Measurements from ENCODE around the gene CYTH1.
"Not testable (repeated sequence)": the region's sequence is repeated elsewhere in the genome, so short reads cannot be mapped to it uniquely, and the experiment has no call there.

The CYTH1 gene

DNA sequence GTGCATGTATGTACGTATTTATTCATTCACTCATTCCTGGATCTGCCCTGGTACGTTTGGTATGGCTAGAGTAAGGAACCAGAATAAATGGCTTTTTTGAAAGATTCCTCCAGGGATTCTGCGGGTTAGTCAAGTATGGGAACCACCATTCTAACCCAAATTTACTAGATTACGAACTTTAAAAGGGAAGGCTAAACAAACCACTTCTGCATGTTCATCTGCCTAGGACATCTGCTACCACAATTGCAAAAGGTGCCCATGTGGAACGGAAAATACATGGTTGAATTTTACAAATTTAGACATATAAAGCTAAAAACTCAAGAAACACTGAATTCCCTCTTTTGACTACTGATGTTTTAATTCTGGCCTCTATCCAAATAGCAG is 22.1 kb downstream of the CYTH1 start:
- TF ChIP-seq, protein P1, sequence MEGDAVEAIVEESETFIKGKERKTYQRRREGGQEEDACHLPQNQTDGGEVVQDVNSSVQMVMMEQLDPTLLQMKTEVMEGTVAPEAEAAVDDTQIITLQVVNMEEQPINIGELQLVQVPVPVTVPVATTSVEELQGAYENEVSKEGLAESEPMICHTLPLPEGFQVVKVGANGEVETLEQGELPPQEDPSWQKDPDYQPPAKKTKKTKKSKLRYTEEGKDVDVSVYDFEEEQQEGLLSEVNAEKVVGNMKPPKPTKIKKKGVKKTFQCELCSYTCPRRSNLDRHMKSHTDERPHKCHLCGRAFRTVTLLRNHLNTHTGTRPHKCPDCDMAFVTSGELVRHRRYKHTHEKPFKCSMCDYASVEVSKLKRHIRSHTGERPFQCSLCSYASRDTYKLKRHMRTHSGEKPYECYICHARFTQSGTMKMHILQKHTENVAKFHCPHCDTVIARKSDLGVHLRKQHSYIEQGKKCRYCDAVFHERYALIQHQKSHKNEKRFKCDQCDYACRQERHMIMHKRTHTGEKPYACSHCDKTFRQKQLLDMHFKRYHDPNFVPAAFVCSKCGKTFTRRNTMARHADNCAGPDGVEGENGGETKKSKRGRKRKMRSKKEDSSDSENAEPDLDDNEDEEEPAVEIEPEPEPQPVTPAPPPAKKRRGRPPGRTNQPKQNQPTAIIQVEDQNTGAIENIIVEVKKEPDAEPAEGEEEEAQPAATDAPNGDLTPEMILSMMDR (conservative IDR thresholded peaks at IDR 0.05; ENCODE audit: low read depth, low read length) = no peak
- H3K36me3 ChIP-seq (ENCODE audit: insufficient read depth) = no peaks in the 10 kb centered on the region
- H3K79me2 ChIP-seq (ENCODE audit: insufficient read depth, low read depth) = peaks cover 97% of the 10 kb centered on the region
- no peaks in the 10 kb centered on the region for H3K27me3 ChIP-seq (ENCODE audit: insufficient read depth, low read depth)
- no peak overlapping the region for H2AFZ ChIP-seq (ENCODE audit: low read depth)
- H3K27ac ChIP-seq = peak overlapping the region; percentile 96
- no peak overlapping the region for H3K4me3 ChIP-seq (IDR thresholded peaks at IDR 0.05; ENCODE audit: insufficient read depth, low read depth, low read length)
- no peaks in the 10 kb centered on the region; the same call in 1 of the 2 replicates for H4K20me1 ChIP-seq (ENCODE audit: insufficient read depth)
- peak overlapping the region; percentile 72 for H3K9ac ChIP-seq
- peak overlapping the region; percentile 85 for H3K4me2 ChIP-seq
- H3K4me1 ChIP-seq (ENCODE audit: low read depth, poor library complexity, severe bottlenecking) = peaks cover 87% of the 10 kb centered on the region

DNA sequence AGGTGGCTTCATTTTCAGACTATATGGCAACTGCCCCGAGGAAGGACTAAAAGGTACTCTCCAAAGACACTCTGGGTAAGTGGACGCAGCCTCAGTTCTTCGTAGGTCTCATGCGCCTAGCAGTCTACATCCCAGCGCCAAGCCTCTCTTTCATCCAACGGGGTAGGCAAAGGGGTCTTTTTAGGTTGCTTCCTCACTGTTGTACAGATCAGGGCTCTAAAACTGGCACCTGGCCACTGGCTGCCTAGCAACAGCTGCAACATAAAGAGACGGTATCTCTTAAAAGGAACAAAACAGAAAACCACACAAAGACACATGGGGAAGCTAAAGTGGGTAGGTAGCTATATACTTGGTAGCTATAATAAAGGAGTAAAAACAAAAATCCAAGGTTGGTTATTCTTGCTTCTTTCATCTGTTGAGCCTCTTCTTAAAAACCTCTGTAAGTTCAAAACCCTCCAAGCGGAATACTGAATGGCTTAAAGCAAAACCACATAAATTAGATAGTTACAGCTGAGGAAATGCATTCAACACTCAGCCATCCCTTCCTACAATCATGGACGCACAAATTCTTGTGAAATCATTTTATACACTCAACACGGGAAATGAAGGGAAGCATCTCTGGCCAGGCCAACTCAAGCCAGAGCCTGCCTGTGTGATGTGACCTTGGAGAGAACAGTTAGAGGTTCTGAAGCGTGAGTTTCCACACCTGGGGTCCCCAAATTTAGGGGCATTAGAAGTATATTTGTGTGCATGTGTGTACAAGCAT is 22.7 kb downstream of the CYTH1 start:
- H3K9ac ChIP-seq = peak overlapping the region; percentile 72

DNA sequence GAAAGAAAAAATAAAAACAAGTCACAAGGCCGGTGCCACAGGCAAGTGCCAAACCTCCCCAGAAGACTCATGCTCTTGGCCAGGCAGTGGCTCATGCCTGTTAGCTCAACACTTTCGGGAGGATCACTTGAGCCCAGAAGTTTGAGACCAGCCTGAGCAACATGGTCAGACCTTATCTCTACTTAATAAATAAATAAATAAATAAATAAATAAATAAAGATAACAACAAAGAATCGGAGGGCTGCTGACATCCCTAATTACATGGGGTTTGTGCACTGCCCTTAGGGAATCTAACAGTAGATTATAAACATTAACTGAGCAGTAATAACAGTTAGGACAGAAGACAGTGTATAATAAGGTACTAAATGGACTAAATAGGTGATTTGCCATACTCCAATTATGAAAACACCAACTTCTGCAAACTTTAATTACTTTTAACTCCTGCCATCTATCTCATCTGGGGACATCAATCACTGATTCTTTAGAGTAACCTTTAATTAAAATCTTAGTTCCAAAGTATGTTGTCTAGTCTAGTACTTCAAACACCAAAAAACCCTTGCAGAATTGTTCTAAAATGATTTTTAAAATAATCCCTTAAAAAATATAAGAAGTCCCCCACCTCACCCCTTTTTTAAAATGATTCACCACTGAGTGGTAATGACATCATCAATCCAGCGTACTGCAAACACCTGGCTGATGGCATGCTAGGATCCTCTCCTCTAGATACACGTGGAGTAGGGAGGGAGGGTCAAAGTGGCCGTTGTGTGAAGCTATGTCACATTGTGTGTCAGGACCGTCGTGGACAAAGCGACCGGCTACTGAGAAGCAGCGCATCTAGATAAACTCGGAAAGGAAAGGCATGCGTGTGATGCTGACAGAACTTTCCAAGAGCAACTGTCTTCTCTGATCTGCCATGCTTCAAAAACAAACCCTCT is 28.5 kb downstream of the CYTH1 start:
- H3K27ac ChIP-seq = no peak overlapping the region
- H3K4me2 ChIP-seq = no peak overlapping the region
- H3K79me2 ChIP-seq (ENCODE audit: insufficient read depth, low read depth) = peaks cover 99% of the 10 kb centered on the region
- no peak overlapping the region for H3K4me3 ChIP-seq (IDR thresholded peaks at IDR 0.05; ENCODE audit: insufficient read depth, low read depth, low read length)
- TF ChIP-seq, protein P1 (conservative IDR thresholded peaks at IDR 0.05; ENCODE audit: low read depth, low read length) = no peak
- no peaks in the 10 kb centered on the region for H3K36me3 ChIP-seq (ENCODE audit: insufficient read depth)
- H4K20me1 ChIP-seq (ENCODE audit: insufficient read depth) = no peaks in the 10 kb centered on the region
- no peaks in the 10 kb centered on the region for H3K27me3 ChIP-seq (ENCODE audit: insufficient read depth, low read depth)
- no peak overlapping the region for H3K9ac ChIP-seq
- peaks cover 94% of the 10 kb centered on the region for H3K4me1 ChIP-seq (ENCODE audit: low read depth, poor library complexity, severe bottlenecking)
- no peak overlapping the region for H2AFZ ChIP-seq (ENCODE audit: low read depth)

More for the DNA sequence above, 22.7 kb downstream of the CYTH1 start:
- H3K4me3 ChIP-seq (IDR thresholded peaks at IDR 0.05; ENCODE audit: insufficient read depth, low read depth, low read length) = peak overlapping the region; percentile 56
- TF ChIP-seq, protein P1 (conservative IDR thresholded peaks at IDR 0.05; ENCODE audit: low read depth, low read length) = no peak
- H4K20me1 ChIP-seq (ENCODE audit: insufficient read depth) = no peaks in the 10 kb centered on the region; the same call in 1 of the 2 replicates
- no peaks in the 10 kb centered on the region for H3K27me3 ChIP-seq (ENCODE audit: insufficient read depth, low read depth)
- peaks cover 87% of the 10 kb centered on the region for H3K4me1 ChIP-seq (ENCODE audit: low read depth, poor library complexity, severe bottlenecking)
- H2AFZ ChIP-seq (ENCODE audit: low read depth) = no peak overlapping the region
- H3K79me2 ChIP-seq (ENCODE audit: insufficient read depth, low read depth) = peaks cover 97% of the 10 kb centered on the region
- peak overlapping the region; percentile 96 for H3K27ac ChIP-seq
- H3K4me2 ChIP-seq = peak overlapping the region; percentile 85
- H3K36me3 ChIP-seq (ENCODE audit: insufficient read depth) = no peaks in the 10 kb centered on the region

DNA sequence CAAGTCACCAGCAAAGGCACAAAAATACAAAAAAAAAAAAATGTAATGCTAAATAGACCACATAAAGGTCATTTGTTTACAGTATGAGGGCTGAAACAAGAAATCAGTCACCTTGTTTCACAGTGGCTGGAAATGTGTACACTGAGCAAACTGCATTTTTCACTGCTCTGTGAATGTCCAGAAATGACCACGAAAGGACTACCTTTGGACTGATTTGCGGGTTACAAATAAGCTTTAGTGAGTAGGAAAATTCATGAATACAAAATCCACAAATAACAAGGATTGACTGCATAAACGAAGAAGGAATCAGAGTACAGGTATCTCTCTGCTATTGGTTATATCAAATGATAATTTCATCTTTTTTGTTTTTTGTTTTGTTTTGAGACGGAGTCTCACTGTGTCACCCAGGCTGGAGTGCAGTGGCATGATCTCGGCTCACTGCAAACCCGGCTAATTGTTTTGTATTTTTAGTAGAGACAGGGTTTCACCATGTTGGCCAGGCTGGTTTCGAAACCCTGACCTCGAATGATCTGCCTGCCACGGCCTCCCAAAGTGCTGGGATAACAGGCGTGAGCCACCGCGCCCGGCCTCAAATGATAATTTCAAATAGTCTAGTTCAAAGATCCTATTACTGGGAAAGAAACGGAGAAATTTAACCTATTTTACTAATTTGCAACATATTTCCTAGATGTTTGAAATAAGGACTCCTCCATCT is 30.5 kb downstream of the CYTH1 start:
- Histone ChIP-seq H3K4me2 (peak overlapping the region; percentile 87), H3K4me3 (IDR thresholded peaks at IDR 0.05; ENCODE audit: insufficient read depth, low read depth, low read length) (no peak overlapping the region), H3K4me1 (ENCODE audit: low read depth, poor library complexity, severe bottlenecking) (peaks cover 94% of the 10 kb centered on the region), H2AFZ (ENCODE audit: low read depth) (no peak overlapping the region), H3K27me3 (ENCODE audit: insufficient read depth, low read depth) (no peaks in the 10 kb centered on the region), H3K9ac (no peak overlapping the region), H3K36me3 (ENCODE audit: insufficient read depth) (no peaks in the 10 kb centered on the region), H3K27ac (peak overlapping the region; percentile 27; the same call in 1 of the 2 replicates), H3K79me2 (ENCODE audit: insufficient read depth, low read depth) (peaks cover 97% of the 10 kb centered on the region), H4K20me1 (ENCODE audit: insufficient read depth) (no peaks in the 10 kb centered on the region)
- TF ChIP-seq, protein P1 (conservative IDR thresholded peaks at IDR 0.05; ENCODE audit: low read depth, low read length) = no peak

DNA sequence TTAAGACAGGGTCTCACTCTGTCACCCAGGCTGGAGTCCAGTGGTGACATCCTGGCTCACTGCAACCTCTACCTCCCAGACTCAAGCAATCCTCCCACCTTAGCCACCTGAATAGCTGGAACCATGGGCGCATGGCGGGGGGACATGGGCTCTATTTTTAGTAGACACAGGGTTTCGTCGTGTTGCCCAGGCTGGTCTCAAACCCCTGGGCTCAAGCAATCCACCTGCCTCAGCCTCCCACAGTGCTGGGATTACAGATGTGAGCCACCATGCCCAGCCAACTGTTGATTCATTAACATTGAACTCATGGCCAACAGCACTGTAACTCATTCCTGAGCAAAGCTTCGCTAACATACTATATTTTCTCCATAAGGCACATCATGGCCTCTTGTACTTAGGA is 31.1 kb downstream of the CYTH1 start:
- H3K27ac ChIP-seq = peak overlapping the region; percentile 27; the same call in 1 of the 2 replicates
- H4K20me1 ChIP-seq (ENCODE audit: insufficient read depth); H2AFZ ChIP-seq (ENCODE audit: low read depth); H3K4me3 ChIP-seq (IDR thresholded peaks at IDR 0.05; ENCODE audit: insufficient read depth, low read depth, low read length); H3K9ac ChIP-seq; H3K36me3 ChIP-seq (ENCODE audit: insufficient read depth); H3K27me3 ChIP-seq (ENCODE audit: insufficient read depth, low read depth): not testable (repeated sequence)
- H3K79me2 ChIP-seq (ENCODE audit: insufficient read depth, low read depth) = peaks cover 97% of the 10 kb centered on the region
- peak overlapping the region; percentile 87 for H3K4me2 ChIP-seq
- H3K4me1 ChIP-seq (ENCODE audit: low read depth, poor library complexity, severe bottlenecking) = peaks cover 94% of the 10 kb centered on the region

Measured in KMS-11 (cell line).